Upper lobe of left lung (tissue), 6 donors: ENCODE results near the gene CRB3. TPM values are rescaled to one million over a fixed set of nuclear protein-coding genes. Genes with fewer than 3 reads are reported as not detected.
"Not testable (repeated sequence)": the region's sequence is repeated elsewhere in the genome, so short reads cannot be mapped to it uniquely, and the experiment has no call there.

Experiments used
- ATAC-seq, 2 donors: fragments of 200-7000 bp; cut with Tn5 transposase; one replicate each; pipeline ENCODE4 v1.9.1; 2022; ENCODE audit warnings: mild to moderate bottlenecking in 2 of 2, moderate library complexity in 2 of 2; ENCODE audit not compliant: low FRiP score in 2 of 2
- DNase-seq, 2 donors: peaks; one replicate each; pipeline ENCODE4 v3.0.0-alpha.2; 2019 to 2020
- H3K27ac ChIP-seq, 4 donors: fragments of 200-600 bp; sonication (generic); one replicate each; pipeline ENCODE4 v1.5.1; 2016 to 2019
- H3K27me3 ChIP-seq, 4 donors: fragments of 200-600 bp; sonication (generic); one replicate each; pipeline ENCODE4 v1.5.1; 2017 to 2019
- H3K36me3 ChIP-seq, 4 donors: fragments of 200-600 bp; sonication (generic); one replicate each; pipeline ENCODE4 v1.5.1; 2016 to 2019
- H3K4me1 ChIP-seq, 4 donors: fragments of 200-600 bp; sonication (generic); one replicate each; pipeline ENCODE4 v1.5.1; 2018 to 2019
- H3K4me3 ChIP-seq, 4 donors: fragments of 200-600 bp; sonication (generic); one replicate each; pipeline ENCODE4 v1.5.1; 2017 to 2019; ENCODE audit warnings: mild to moderate bottlenecking in 2 of 4, moderate library complexity in 1 of 4
- H3K9me3 ChIP-seq, 4 donors: fragments of 200-600 bp; sonication (generic); one replicate each; pipeline ENCODE4 v1.5.1; 2018 to 2019
- EP300 ChIP-seq, 4 donors: sonication (generic); formaldehyde crosslinking; IDR thresholded peaks; one replicate each; pipeline ENCODE4 v1.5.1; 2017; ENCODE audit warnings: antibody characterized with exemption in 4 of 4, control low read depth in 2 of 4
- POLR2A ChIP-seq, 4 donors: fragments of 450-650 bp; IDR thresholded peaks; one replicate each; pipeline ENCODE4 v1.5.1; 2016 to 2017; ENCODE audit warnings: antibody characterized with exemption in 4 of 4, mild to moderate bottlenecking in 2 of 4
- POLR2AphosphoS5 ChIP-seq, 2 donors: sonication (generic); formaldehyde crosslinking; IDR thresholded peaks; one replicate each; pipeline ENCODE4 v1.5.1; 2017; ENCODE audit warnings: antibody characterized with exemption in 2 of 2
- WGBS, 2 donors: methylation state at CpG; one replicate each; pipeline ENCODE4 v1.1.5; 2017 to 2018; 5-methylcytosine and 5-hydroxymethylcytosine counted together
- total RNA-seq, 6 donors: library from RNA; depleted of rRNA in 4 of 6; stranded (reverse); fragments of >200 nt in 4 of 6; gene quantifications; one replicate each; pipeline versions ENCODE4 v1.1.0 to v1.2.1, GENCODE V29; 2016 to 2021
- TF ChIP-seq, protein P1 (sequence below), 6 experiments: fragments of 450-650 bp in 4 of 6; fragments of 200-600 bp in 2 of 6; sonication (generic) in 2 of 6; IDR thresholded peaks; one replicate each; pipeline ENCODE4 v1.5.1; 2016 to 2019; ENCODE audit warnings: antibody characterized with exemption in 6 of 6
- donor health status: DM: no; HTN: no; CAD: no; lungs with moderate emphysema.
- donor health status: DM: no; HTN: yes; CAD: no; lungs with severe emphysema.

CRB3 gene
- total RNA-seq, 6 donors from 2014 or later = 51.1 to 120 (median 74.1) TPM

DNA sequence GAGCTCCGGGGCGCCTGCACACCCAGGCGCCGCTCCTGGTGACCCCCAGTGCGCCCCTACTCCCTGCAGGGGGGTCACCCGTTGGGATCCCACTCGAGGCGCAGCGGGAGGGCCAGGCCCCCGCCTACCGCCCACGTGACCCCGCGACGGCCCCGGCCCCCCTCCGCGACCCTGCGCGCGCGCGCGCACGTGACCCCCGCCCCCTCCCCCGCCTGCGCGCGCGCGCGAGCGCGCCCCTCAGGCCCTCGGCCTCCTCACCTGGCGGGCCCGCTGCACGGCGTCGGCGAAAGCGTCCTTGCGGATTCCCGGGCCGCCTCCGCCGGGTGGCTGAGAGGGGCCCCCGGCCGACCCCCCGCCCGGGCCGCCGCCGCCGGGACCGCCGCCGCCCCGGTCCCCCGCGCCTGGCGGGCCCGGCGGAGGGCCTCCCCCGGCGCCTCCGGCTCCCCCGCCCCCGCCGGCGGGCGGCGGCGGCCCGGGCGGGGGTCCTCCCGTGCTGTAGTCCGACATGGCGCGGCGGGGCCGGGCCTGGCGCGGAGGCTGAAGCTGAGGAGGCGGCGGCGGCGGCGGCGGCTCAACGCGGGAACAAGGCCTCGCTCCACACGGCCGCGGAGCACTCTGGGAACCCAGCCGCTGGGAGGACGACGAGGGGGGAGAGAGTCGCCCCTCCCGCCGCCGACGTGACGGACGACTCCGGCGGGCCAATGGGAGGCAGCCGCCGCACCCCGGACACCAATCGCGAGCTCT lies 39.7 kb upstream of the CRB3 start, which contains the start of gene KHSRP:
KHSRP (minus strand) TSS at position 617 of the 744 bp plus-strand sequence; CDS start at position 507, 110 bp downstream.
- ATAC-seq (no peak), DNase-seq (peak in 1 of 2 donors; percentile 98)
- Histone ChIP-seq H3K36me3 (peaks cover 3 to 31% (median 27%) of the 10 kb centered on the region in 4 donors), H3K4me1 (peaks cover 19 to 38% (median 22%) of the 10 kb centered on the region in 4 donors), H3K27me3 (no peaks in the 10 kb centered on the region), H3K4me3 (peak within 1 kb of the TSS; percentile 71 to 93 (median 88)), H3K27ac (peak within 1 kb of the TSS; percentile 75 to 86 (median 86)), H3K9me3 (no peaks in the 10 kb centered on the region)
- WGBS, 2 donors = 0% methylated on average over 28 to 36 of the region's 114 CpGs
- peak in 1 of 4 donors; percentile 7 for TF ChIP-seq EP300 (IDR thresholded peaks at IDR 0.05)
- peak; percentile 90 for TF ChIP-seq POLR2AphosphoS5 (IDR thresholded peaks at IDR 0.05)
- TF ChIP-seq, protein P1, sequence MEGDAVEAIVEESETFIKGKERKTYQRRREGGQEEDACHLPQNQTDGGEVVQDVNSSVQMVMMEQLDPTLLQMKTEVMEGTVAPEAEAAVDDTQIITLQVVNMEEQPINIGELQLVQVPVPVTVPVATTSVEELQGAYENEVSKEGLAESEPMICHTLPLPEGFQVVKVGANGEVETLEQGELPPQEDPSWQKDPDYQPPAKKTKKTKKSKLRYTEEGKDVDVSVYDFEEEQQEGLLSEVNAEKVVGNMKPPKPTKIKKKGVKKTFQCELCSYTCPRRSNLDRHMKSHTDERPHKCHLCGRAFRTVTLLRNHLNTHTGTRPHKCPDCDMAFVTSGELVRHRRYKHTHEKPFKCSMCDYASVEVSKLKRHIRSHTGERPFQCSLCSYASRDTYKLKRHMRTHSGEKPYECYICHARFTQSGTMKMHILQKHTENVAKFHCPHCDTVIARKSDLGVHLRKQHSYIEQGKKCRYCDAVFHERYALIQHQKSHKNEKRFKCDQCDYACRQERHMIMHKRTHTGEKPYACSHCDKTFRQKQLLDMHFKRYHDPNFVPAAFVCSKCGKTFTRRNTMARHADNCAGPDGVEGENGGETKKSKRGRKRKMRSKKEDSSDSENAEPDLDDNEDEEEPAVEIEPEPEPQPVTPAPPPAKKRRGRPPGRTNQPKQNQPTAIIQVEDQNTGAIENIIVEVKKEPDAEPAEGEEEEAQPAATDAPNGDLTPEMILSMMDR (IDR thresholded peaks at IDR 0.05) = peak in 2 of 6 experiments; percentile 11 to 16
- TF ChIP-seq POLR2A (IDR thresholded peaks at IDR 0.05) = peak in 3 of 4 donors; percentile 55 to 82 (median 57)

DNA sequence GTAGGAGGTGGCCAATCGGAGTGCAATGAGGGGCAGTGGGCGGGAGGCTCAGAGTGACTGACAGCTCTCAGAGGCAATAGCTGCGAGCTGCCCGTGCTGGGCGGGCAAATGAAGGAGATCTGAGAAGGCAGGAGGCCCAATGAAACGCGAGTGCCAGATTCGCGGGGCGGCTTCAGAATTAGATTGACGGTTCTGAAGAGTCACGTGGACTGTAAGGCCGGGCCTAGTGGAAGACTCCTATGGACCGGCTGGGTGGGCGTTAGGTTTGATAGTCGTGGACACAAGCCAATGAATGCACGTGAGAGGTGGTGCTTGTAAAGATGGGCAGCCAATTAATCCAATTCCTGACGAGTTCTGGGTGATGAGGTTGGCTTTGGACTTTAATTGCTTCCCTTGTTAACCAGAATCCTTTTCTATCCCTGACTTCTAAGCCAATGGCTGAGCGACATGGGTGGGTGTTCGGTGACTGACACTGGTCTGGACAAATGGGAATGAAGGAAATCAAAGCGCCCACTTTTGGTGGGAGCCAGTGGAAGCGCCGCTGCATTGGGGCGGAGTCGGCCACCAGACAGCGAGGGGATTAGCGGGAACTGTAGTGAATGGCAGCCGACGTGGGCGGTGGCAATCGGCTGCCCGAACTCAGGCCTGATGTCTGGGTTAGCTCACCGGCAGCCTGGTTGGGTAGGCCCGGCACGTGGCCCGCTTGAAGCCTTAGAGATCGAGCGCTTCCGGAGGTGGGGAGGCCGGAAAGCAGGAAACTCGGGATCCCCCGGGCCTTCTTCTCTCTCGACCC lies 38.9 kb upstream of the CRB3 start:
- Histone ChIP-seq H3K4me1 (peaks cover 19 to 38% (median 22%) of the 10 kb centered on the region in 4 donors), H3K4me3 (peak overlapping the region in 3 of 4 donors; percentile 84 to 93 (median 93)), H3K36me3 (peaks cover 3 to 23% (median 19%) of the 10 kb centered on the region in 4 donors), H3K27ac (peak overlapping the region; percentile 75 to 86 (median 86)), H3K9me3 (no peaks in the 10 kb centered on the region), H3K27me3 (no peaks in the 10 kb centered on the region)
- no peak for TF ChIP-seq EP300 (IDR thresholded peaks at IDR 0.05)
- TF ChIP-seq POLR2A (IDR thresholded peaks at IDR 0.05) = peak in 1 of 4 donors; percentile 16
- peak; percentile 47 to 65 for TF ChIP-seq POLR2AphosphoS5 (IDR thresholded peaks at IDR 0.05)
- TF ChIP-seq, protein P1 (IDR thresholded peaks at IDR 0.05) = peak in 1 of 6 experiments; percentile 12
- ATAC-seq = peak; percentile 95 to 99
- WGBS, 2 donors = 9 to 11% methylated on average over 40 to 41 of the region's 43 CpGs
- peak; percentile 94 to 100 for DNase-seq

DNA sequence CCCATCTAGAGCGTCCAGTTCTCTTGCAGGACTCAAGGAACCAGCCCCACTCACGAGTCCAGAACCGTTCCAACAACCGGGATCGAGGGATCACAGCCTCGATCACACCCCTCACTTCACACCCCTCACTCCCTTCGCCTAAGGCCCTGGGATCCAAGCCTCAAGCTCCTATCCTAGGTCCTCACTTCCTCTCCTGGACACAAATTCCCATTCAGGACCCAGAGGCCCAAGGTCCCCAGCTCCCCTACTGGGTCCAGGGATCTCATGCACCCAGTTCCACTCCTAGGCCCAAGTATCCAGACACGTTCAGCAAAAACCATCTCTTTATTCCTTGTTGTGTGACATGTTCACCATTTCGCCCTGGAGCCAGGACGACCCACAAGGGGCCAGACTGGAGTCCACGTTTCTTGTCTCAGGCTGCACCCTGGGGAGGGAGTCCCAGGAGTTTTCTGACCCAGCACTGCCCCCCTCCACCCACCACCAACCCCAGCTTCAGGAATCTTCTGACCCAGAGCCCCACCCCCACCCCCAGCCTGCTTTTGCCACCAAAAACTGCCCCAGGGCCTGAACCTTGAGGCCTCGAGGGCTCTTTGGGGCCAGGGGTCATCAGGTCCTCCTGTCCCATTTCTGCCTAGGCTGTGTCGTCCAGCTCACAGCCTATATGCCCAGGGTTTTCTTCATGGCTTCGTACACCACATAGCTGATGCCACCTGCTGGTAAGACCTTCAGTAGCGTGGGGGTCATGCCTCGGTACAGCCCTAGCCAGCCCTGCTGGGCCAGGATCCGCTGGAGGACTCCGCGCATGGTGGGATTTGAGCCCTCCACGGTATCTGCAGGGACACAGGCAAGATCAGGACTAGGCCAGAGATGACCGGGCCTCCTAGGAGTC lies 38.1 kb upstream of the CRB3 start:
- H3K4me1 ChIP-seq = peaks cover 19 to 38% (median 22%) of the 10 kb centered on the region in 4 donors
- H3K36me3 ChIP-seq = peaks cover 0 to 14% (median 11%) of the 10 kb centered on the region in 4 donors
- H3K27me3 ChIP-seq = no peaks in the 10 kb centered on the region
- peak overlapping the region in 3 of 4 donors; percentile 30 to 39 (median 35) for H3K4me3 ChIP-seq
- no peaks in the 10 kb centered on the region for H3K9me3 ChIP-seq
- ATAC-seq (no peak), DNase-seq (no peak)
- peak overlapping the region; percentile 71 to 86 (median 86) for H3K27ac ChIP-seq
- TF ChIP-seq POLR2A (IDR thresholded peaks at IDR 0.05) (peak in 1 of 4 donors; percentile 1), EP300 (IDR thresholded peaks at IDR 0.05) (no peak)
- TF ChIP-seq, protein P1 (IDR thresholded peaks at IDR 0.05) = no peak
- 93 to 97% methylated on average over 18 to 21 of the region's 21 CpGs for WGBS, 2 donors

DNA sequence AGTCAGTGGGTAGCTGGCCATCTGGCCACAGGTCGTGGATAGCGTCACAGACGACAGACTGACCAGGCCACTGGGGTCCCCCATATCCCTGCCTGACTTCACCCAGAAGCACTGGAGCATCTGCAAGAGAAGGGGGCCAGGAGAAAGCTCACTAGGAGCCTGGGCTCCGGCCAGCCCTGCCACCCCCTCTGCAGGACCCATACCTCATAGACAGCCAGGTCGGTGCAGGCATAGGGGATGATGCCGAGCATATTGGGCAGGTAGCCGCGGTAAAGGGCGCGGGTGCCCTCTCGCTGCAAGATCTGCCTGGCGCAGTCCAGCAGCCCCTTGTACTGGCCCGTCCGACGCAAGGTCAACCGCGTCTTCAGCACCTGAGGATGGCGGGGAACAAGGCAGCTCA lies 36.9 kb upstream of the CRB3 start:
- H3K4me3 ChIP-seq = no peak overlapping the region
- DNase-seq (peak in 1 of 2 donors; percentile 77), ATAC-seq (no peak)
- 97 to 100% methylated on average over 1 to 18 of the region's 18 CpGs for WGBS, 2 donors
- no peak overlapping the region for H3K27ac ChIP-seq
- H3K9me3 ChIP-seq = no peaks in the 10 kb centered on the region
- TF ChIP-seq, protein P1 (IDR thresholded peaks at IDR 0.05) = no peak
- TF ChIP-seq POLR2AphosphoS5 (IDR thresholded peaks at IDR 0.05) (no peak), POLR2A (IDR thresholded peaks at IDR 0.05) (no peak), EP300 (IDR thresholded peaks at IDR 0.05) (no peak)
- H3K36me3 ChIP-seq = peaks cover 0 to 3% (median 1%) of the 10 kb centered on the region in 4 donors
- no peaks in the 10 kb centered on the region for H3K27me3 ChIP-seq
- peaks cover 16 to 27% (median 21%) of the 10 kb centered on the region in 4 donors for H3K4me1 ChIP-seq

DNA sequence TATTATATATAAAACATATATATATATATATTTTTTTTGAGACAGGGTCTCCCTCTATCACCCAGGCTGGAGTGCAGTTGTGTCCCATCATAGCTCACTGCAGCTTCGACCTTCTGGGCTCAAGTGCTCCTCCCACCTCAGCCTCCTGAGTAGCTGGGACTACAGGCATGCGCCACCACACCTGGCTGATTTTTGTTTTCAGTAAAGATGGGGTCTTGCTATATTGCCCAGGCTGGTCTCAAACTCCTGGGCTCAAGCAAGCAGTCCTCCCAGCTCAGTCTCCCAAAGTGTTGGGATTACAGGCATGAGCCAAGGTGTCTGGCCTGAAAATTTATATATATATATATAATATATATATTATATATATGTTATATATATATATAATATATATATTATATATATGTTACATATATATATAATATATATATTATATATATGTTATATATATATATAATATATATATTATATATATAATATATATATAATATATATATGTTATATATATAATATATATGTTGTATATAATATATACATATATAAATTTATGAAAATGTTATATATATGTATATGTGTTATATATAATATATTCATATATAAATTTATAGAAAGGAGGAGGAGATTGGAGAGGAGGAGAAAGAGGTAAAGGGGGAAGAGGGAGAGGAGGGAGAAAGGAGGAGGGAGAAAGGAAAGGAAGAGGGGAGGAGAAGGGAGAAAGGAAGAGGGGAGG lies 35.2 kb upstream of the CRB3 start:
- H3K9me3 ChIP-seq, H3K36me3 ChIP-seq, H3K27ac ChIP-seq, H3K4me1 ChIP-seq, H3K27me3 ChIP-seq, H3K4me3 ChIP-seq, DNase-seq, ATAC-seq: not testable (repeated sequence)
- 85 to 96% methylated on average over 2 of the region's 2 CpGs for WGBS, 2 donors
